Tibial nerve (tissue), 4 donors: ENCODE data around the gene PHLPP2. TPM values are rescaled to one million over a fixed set of nuclear protein-coding genes. Genes with fewer than 3 reads are reported as not detected.
A peak's percentile ranks its signal among the peaks of the same experiment; 100 is the strongest.

Source experiments
- DNase-seq, 2 donors: peaks; one replicate each; pipeline ENCODE4 v3.0.0-alpha.2; 2019; ENCODE audit warnings: low spot score in 2 of 2
- H3K27ac ChIP-seq, 4 donors: fragments of 200-600 bp; sonication (generic) in 3 of 4; one replicate each; pipeline ENCODE4 v1.5.1; 2017 to 2019; ENCODE audit warnings: mild to moderate bottlenecking in 1 of 4
- H3K27me3 ChIP-seq, 2 donors: fragments of 200-600 bp; sonication (generic) in 1 of 2; one replicate each; pipeline versions ENCODE4 v1.5.1 to v1.6.0; 2017 to 2019
- H3K36me3 ChIP-seq, 3 donors: fragments of 200-600 bp; sonication (generic); one replicate each; pipeline ENCODE4 v1.5.1; 2018 to 2019
- H3K4me1 ChIP-seq, 4 donors: fragments of 200-600 bp; sonication (generic) in 3 of 4; one replicate each; pipeline ENCODE4 v1.5.1; 2017 to 2019
- H3K4me3 ChIP-seq, 4 donors: fragments of 200-600 bp; sonication (generic) in 3 of 4; one replicate each; pipeline ENCODE4 v1.5.1; 2017 to 2019; ENCODE audit warnings: mild to moderate bottlenecking in 1 of 4, moderate library complexity in 1 of 4
- H3K9me3 ChIP-seq, 4 donors: fragments of 200-600 bp; sonication (generic) in 3 of 4; one replicate each; pipeline ENCODE4 v1.5.1; 2017 to 2019
- CTCF ChIP-seq, 5 experiments: fragments of 200-600 bp in 3 of 5; fragments of 450-650 bp in 2 of 5; sonication (generic) in 3 of 5; IDR thresholded peaks; one replicate each; pipeline ENCODE4 v1.5.1; 2016 to 2019; ENCODE audit warnings: antibody characterized with exemption in 5 of 5, mild to moderate bottlenecking in 3 of 5, moderate library complexity in 2 of 5
- EP300 ChIP-seq, 2 donors: sonication (generic); formaldehyde crosslinking; IDR thresholded peaks; one replicate each; pipeline ENCODE4 v1.6.1; 2017; ENCODE audit warnings: antibody characterized with exemption in 2 of 2, mild to moderate bottlenecking in 1 of 2
- POLR2A ChIP-seq, 2 donors: fragments of 450-650 bp; IDR thresholded peaks; one replicate each; pipeline ENCODE4 v1.6.1; 2017; ENCODE audit warnings: antibody characterized with exemption in 2 of 2, mild to moderate bottlenecking in 2 of 2, moderate library complexity in 2 of 2
- WGBS, 2 donors: methylation state at CpG; one replicate each; pipeline ENCODE4 v1.1.5; 2018; 5-methylcytosine and 5-hydroxymethylcytosine counted together
- total RNA-seq, 4 donors: library from RNA; depleted of rRNA; stranded (reverse); fragments of >200 nt; gene quantifications; one replicate each; pipeline ENCODE4 v1.1.0, GENCODE V29; 2016

PHLPP2 gene
- total RNA-seq, 4 donors from 2014 or later = 13.8 to 18.2 (median 16.2) TPM

DNA sequence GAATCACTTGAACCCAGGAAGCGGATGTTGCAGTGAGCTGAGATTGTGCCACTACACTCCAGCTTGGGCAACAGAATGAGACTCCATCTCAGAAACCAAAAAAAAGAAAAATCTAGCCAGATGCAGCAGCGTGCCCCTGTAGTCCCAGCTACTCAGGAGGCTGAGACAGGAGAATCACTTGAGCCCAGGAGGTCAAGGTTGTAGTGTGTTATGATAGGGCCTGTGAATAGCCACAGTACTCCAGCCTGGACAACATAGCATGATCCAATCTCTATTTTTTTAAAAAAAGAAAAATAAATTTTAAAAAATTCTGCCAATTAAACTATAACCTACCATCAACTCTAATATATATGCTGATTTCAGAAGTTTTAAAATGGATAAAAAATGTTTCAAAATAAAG, 15.8 kb downstream of the PHLPP2 start:
- H3K27me3 ChIP-seq = no peaks in the 10 kb centered on the region
- WGBS, 2 donors = 88 to 92% methylated on average over 2 of the region's 2 CpGs
- DNase-seq = no peak
- H3K9me3 ChIP-seq = no peaks in the 10 kb centered on the region
- TF ChIP-seq CTCF (IDR thresholded peaks at IDR 0.05) (no peak), POLR2A (IDR thresholded peaks at IDR 0.05) (no peak), EP300 (IDR thresholded peaks at IDR 0.05) (no peak)
- no peaks in the 10 kb centered on the region for H3K36me3 ChIP-seq
- H3K27ac ChIP-seq = peak overlapping the region in 1 of 4 donors; percentile 1
- H3K4me1 ChIP-seq = peaks cover 0 to 24% (median 0%) of the 10 kb centered on the region in 4 donors
- H3K4me3 ChIP-seq = no peak overlapping the region

GRCh38 chr16:71707199-71707598, 17.3 kb downstream of the PHLPP2 start:
- TF ChIP-seq CTCF (IDR thresholded peaks at IDR 0.05) (no peak), EP300 (IDR thresholded peaks at IDR 0.05) (no peak), POLR2A (IDR thresholded peaks at IDR 0.05) (no peak)
- DNase-seq = no peak
- Histone ChIP-seq H3K4me3 (no peak overlapping the region), H3K27me3 (no peaks in the 10 kb centered on the region), H3K4me1 (peaks cover 0 to 24% (median 0%) of the 10 kb centered on the region in 4 donors), H3K27ac (no peak overlapping the region), H3K36me3 (no peaks in the 10 kb centered on the region), H3K9me3 (no peaks in the 10 kb centered on the region)
- 89 to 91% methylated on average over 7 of the region's 7 CpGs for WGBS, 2 donors

- no peak for DNase-seq
- H3K36me3 ChIP-seq = peaks cover 0 to 3% (median 0%) of the 10 kb centered on the region in 3 donors
- H3K9me3 ChIP-seq = no peaks in the 10 kb centered on the region
- 90 to 94% methylated on average over 2 of the region's 2 CpGs for WGBS, 2 donors
- H3K4me3 ChIP-seq = no peak overlapping the region
- no peak overlapping the region for H3K27ac ChIP-seq
- peaks cover 0 to 24% (median 0%) of the 10 kb centered on the region in 4 donors for H3K4me1 ChIP-seq
- TF ChIP-seq CTCF (IDR thresholded peaks at IDR 0.05) = no peak
- no peak for TF ChIP-seq POLR2A (IDR thresholded peaks at IDR 0.05)
- TF ChIP-seq EP300 (IDR thresholded peaks at IDR 0.05) = no peak
- no peaks in the 10 kb centered on the region for H3K27me3 ChIP-seq
Observed at GRCh38 chr16:71706046-71706445, 18.5 kb downstream of the PHLPP2 start.

DNA sequence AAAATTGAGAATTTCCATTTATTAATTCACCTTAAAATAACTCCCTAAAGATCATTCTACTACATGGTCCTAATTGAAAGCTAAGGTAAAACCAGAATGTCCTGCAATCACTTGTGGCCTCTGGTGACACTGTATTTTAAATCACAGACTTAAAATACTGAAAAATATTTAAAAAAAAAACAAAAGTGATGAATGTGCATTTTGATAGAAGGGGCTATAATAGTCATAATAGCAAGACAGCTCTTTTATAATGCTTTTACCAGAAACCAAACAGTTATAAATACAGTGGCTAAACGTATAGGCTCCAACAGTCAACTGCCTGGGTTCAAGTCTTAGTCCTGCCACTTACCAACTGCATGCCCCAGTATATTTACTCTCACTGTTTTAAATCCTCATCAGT, 21.2 kb downstream of the PHLPP2 start:
- H3K4me3 ChIP-seq = no peak overlapping the region
- DNase-seq = no peak
- WGBS, 2 donors = 74 to 81% methylated on average over 1 of the region's 1 CpG

GRCh38 chr16:71700831-71701230, 23.7 kb downstream of the PHLPP2 start:
- H3K4me1 ChIP-seq = no peaks in the 10 kb centered on the region
- no peaks in the 10 kb centered on the region for H3K9me3 ChIP-seq
- H3K27me3 ChIP-seq = no peaks in the 10 kb centered on the region
- TF ChIP-seq EP300 (IDR thresholded peaks at IDR 0.05) = no peak
- no peak for TF ChIP-seq POLR2A (IDR thresholded peaks at IDR 0.05)
- no peak for TF ChIP-seq CTCF (IDR thresholded peaks at IDR 0.05)
- H3K36me3 ChIP-seq = peaks cover 0 to 32% (median 3%) of the 10 kb centered on the region in 3 donors
- H3K4me3 ChIP-seq = no peak overlapping the region
- DNase-seq = no peak
- H3K27ac ChIP-seq = no peak overlapping the region
- WGBS, 2 donors = 88 to 92% methylated on average over 4 of the region's 4 CpGs

More for the DNA sequence above, 21.2 kb downstream of the PHLPP2 start:
- TF ChIP-seq CTCF (IDR thresholded peaks at IDR 0.05) (no peak), EP300 (IDR thresholded peaks at IDR 0.05) (no peak), POLR2A (IDR thresholded peaks at IDR 0.05) (no peak)
- Histone ChIP-seq H3K27ac (no peak overlapping the region), H3K9me3 (no peaks in the 10 kb centered on the region), H3K4me1 (peaks cover 0 to 12% (median 0%) of the 10 kb centered on the region in 4 donors), H3K36me3 (peaks cover 0 to 24% (median 3%) of the 10 kb centered on the region in 3 donors), H3K27me3 (no peaks in the 10 kb centered on the region)
